Aorta (tissue), 5 donors: ENCODE data around the gene LPP. TPM values are rescaled to one million over a fixed set of nuclear protein-coding genes. Genes with fewer than 3 reads are reported as not detected.
"Not testable (repeated sequence)": the region's sequence is repeated elsewhere in the genome, so short reads cannot be mapped to it uniquely, and the experiment has no call there.

Experiments used
- ATAC-seq: fragments of 200-7000 bp; cut with Tn5 transposase; one replicate; pipeline ENCODE4 v1.9.1; 2022; ENCODE audit warnings: moderate library complexity; ENCODE audit not compliant: low FRiP score
- DNase-seq, 2 donors: peaks; one replicate each; pipeline ENCODE4 v3.0.0-alpha.2; 2020
- H3K27ac ChIP-seq, 2 donors: one replicate each; pipeline ENCODE4 v1.5.1; 2013; ENCODE audit warnings: low read length in 2 of 2, mild to moderate bottlenecking in 2 of 2, moderate library complexity in 2 of 2, control low read depth in 1 of 2, inconsistent platforms in 1 of 2, low read depth in 1 of 2
- H3K27me3 ChIP-seq, 2 donors: one replicate each; pipeline ENCODE4 v1.6.1; 2013; ENCODE audit warnings: control low read depth in 1 of 2, low read length in 1 of 2, mild to moderate bottlenecking in 1 of 2, moderate library complexity in 1 of 2; ENCODE audit not compliant: insufficient read depth in 2 of 2, control insufficient read depth in 1 of 2
- H3K36me3 ChIP-seq, 2 donors: one replicate each; pipeline ENCODE4 v1.6.1; 2013; ENCODE audit warnings: control low read depth in 1 of 2, low read length in 1 of 2, mild to moderate bottlenecking in 1 of 2; ENCODE audit not compliant: insufficient read depth in 2 of 2, control insufficient read depth in 1 of 2
- H3K4me1 ChIP-seq, 2 donors: one replicate each; pipeline ENCODE4 v1.6.1; 2013; ENCODE audit warnings: low read length in 2 of 2, control low read depth in 1 of 2, mild to moderate bottlenecking in 1 of 2, moderate library complexity in 1 of 2; ENCODE audit not compliant: insufficient read depth in 2 of 2, control insufficient read depth in 1 of 2
- H3K4me3 ChIP-seq, 2 donors: one replicate each; pipeline ENCODE4 v1.5.1; 2013; ENCODE audit warnings: low read length in 2 of 2, control low read depth in 1 of 2, mild to moderate bottlenecking in 1 of 2
- H3K9me3 ChIP-seq: one replicate; pipeline ENCODE4 v1.6.1; 2013; ENCODE audit warnings: mild to moderate bottlenecking, low read length; ENCODE audit not compliant: control insufficient read depth
- WGBS, 2 donors: extraction: QIAGEN DNeasy Blood & Tissue Kit; methylation state at CpG; one replicate each; pipeline ENCODE4 v1.1.7; 2013; 5-methylcytosine and 5-hydroxymethylcytosine counted together
- intact Hi-C, 2 donors: fragments of 100-400 bp; cut with DNase I; formaldehyde crosslinking; loops; one replicate each; pipeline versions ENCODE4 v1.14.2 to v1.15.0; 2022
- polyA plus RNA-seq, 2 donors: library from polyadenylated mRNA; stranded (reverse); fragments of 200-250 nt; gene quantifications; one replicate each; pipeline ENCODE4 v1.2.3, GENCODE V29; 2013
- total RNA-seq, 2 donors: library from RNA; stranded (reverse); fragmentation: NEBNext Ultra II Directional; extraction: Animal tissue kit (Norgen Biotek cat#: 25700); gene quantifications; one replicate each; pipeline ENCODE4 v1.2.1, GENCODE V29; 2021
- donor health status: healthy with polysubstance abuse.
- donor health status: Bipolar disorder and iron deficiency.
- donor health status: DM: no; HTN: no; CAD: no.
- donor health status: DM: no; HTN: no; CAD: no.
- donor health status: DM: yes; HTN: yes; CAD: no.

Gene LPP
- total and polyA plus RNA-seq, 4 donors = 37.7 to 2,536 (median 527) TPM

DNA sequence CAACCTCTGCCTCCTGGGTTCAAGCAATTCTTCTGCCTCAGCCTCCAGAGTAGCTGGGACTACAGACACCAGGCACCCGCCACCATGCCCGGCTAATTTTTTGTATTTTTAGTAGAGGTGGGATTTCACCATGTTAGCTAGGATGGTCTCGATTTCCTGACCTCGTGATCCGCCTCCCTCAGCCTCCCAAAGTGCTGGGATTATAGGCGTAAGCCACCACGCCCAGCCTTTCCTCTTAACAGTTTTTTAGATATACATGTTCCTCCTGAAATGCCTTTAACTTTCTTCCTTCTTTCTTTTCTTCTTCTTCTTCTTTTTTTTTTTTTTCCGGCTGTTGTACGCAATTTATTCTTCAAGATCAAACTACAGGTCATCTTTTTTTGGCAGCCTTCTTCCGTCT, 548.1 kb downstream of the LPP start:
- H3K27me3 ChIP-seq, H3K36me3 ChIP-seq, H3K4me3 ChIP-seq, DNase-seq, H3K9me3 ChIP-seq, intact Hi-C loops, H3K27ac ChIP-seq, ATAC-seq: not testable (repeated sequence)
- peaks cover 1 to 11% of the 10 kb centered on the region in 2 donors for H3K4me1 ChIP-seq
- WGBS, 2 donors = 92 to 93% methylated on average over 10 of the region's 10 CpGs

DNA sequence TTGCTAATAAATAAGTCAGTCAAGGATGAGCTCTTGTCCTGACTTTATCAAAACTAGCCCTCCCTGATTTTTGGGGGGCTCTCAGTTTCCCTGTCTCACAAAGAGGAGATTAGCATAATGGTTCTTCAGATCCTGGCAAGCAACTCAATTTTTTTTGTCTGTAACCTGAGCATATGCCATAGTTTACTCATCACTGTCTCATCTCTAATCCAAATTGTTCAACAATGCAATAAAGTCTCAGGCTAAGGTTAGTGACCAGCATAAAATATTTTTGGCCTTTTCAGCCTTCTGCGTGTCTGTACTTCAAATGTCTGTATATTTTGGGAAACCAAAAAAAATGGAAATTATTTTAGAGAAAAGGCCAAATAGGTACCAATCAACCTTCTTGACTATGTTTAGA, 552.2 kb downstream of the LPP start:
- no peaks in the 10 kb centered on the region for H3K9me3 ChIP-seq
- intact Hi-C loops = no loop called here
- 22 to 24% methylated on average over 1 of the region's 1 CpG for WGBS, 2 donors
- ATAC-seq (no peak), DNase-seq (no peak)
- no peak overlapping the region for H3K27ac ChIP-seq
- H3K4me1 ChIP-seq = peaks cover 0 to 10% of the 10 kb centered on the region in 2 donors
- H3K27me3 ChIP-seq = no peaks in the 10 kb centered on the region
- H3K4me3 ChIP-seq = no peak overlapping the region
- H3K36me3 ChIP-seq = no peaks in the 10 kb centered on the region

DNA sequence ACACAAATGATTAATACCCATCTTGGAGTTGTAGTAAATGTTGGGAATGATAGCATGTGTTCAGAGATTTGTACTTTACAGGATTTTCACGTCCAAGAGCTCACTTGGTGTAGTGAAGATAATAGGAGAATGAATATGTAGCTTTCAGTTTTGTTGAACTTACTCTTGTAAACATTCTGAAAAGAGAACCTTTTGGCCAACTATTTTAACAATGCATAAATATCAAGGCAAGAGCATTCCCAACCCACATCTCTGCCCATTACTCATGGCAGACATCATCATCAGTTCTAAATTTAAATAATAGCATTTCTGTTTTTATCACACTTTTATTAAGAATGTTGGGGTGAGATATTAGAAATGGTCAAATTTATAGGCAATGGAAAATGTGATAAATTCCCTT, 552.6 kb downstream of the LPP start:
- no peaks in the 10 kb centered on the region for H3K36me3 ChIP-seq
- intact Hi-C loops = no loop called here

DNA sequence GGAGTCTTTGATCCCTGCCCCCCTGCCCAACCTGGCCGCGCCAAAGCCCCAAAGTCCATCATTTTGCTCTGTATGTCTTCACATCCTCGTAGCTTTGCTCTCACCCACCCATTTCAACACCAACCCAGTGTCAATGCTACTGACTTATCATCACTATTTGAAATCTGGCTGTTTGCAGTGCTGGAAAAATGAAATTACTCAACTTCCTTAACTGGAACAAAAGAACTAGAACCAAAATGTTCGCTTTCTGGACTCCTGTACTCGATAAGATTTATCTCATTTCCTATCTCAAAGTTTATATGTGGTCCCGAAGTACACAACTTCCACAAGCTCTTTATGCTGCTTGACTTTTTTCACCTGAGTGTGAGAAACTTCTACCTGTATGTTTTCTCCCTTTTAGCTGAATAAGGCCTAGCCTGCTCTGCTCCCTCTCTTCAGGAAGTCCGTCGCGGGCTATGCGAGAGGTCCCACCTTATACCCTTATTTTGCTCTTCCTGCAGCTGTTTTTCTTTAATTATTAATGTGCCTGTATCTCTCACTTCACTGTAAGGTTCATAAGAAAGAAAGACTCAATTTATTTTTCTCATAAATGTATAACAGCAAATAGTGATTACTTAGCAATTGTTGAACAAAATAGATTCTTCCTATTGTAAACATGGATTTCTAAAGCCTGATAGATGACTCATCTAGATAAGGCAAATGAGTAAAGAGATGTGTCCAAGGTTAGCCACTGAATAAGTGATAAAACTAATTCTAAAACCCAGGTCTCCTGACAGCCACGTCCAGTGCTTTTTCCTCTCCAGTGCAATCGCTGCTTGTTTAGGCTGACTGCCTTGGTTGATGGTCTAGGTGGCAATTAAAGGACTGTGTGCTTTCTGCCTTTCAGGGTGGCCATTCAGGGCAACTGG, 553.7 kb downstream of the LPP start:
- peak overlapping the region; percentile 17 to 67 for H3K27ac ChIP-seq
- ATAC-seq (no peak), DNase-seq (no peak)
- H3K36me3 ChIP-seq = no peaks in the 10 kb centered on the region
- peaks cover 0 to 10% of the 10 kb centered on the region in 2 donors for H3K4me1 ChIP-seq
- no peaks in the 10 kb centered on the region for H3K9me3 ChIP-seq
- WGBS, 2 donors = 81 to 82% methylated on average over 12 of the region's 12 CpGs
- intact Hi-C loops = no loop called here
- H3K4me3 ChIP-seq = no peak overlapping the region
- H3K27me3 ChIP-seq = no peaks in the 10 kb centered on the region

More for the DNA sequence above, 552.6 kb downstream of the LPP start:
- ATAC-seq (no peak), DNase-seq (no peak)
- Histone ChIP-seq H3K4me3 (no peak overlapping the region), H3K27me3 (no peaks in the 10 kb centered on the region), H3K4me1 (peaks cover 0 to 10% of the 10 kb centered on the region in 2 donors), H3K9me3 (no peaks in the 10 kb centered on the region), H3K27ac (no peak overlapping the region)
- 8 to 15% methylated on average over 1 of the region's 1 CpG for WGBS, 2 donors

DNA sequence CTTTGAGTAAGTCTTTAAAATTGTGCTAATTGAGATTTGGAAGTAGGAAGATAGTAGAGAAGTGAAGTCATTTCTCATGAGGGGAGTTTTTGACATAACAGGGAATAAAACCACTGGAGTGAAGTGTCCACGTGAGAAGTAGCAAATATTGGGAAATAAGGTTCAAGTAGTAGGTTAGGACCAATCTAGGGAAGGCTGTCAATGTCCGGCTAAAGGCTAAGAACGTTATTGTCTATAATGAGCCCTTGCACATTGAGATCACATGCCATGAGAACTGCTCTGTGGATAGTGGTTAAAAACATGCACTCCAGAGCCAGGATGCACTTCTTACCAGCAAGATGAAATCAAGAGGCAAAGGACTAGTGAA, 557.9 kb downstream of the LPP start:
- intact Hi-C loops = no loop called here
- Histone ChIP-seq H3K27me3 (no peaks in the 10 kb centered on the region), H3K4me1 (peaks cover 0 to 14% of the 10 kb centered on the region in 2 donors), H3K9me3 (no peaks in the 10 kb centered on the region), H3K4me3 (no peak overlapping the region), H3K36me3 (no peaks in the 10 kb centered on the region), H3K27ac (peak overlapping the region in 1 of 2 donors; percentile 79)
- 58% methylated on average over 3 of the region's 3 CpGs for WGBS, 2 donors
- DNase-seq = no peak
- ATAC-seq = no peak

DNA sequence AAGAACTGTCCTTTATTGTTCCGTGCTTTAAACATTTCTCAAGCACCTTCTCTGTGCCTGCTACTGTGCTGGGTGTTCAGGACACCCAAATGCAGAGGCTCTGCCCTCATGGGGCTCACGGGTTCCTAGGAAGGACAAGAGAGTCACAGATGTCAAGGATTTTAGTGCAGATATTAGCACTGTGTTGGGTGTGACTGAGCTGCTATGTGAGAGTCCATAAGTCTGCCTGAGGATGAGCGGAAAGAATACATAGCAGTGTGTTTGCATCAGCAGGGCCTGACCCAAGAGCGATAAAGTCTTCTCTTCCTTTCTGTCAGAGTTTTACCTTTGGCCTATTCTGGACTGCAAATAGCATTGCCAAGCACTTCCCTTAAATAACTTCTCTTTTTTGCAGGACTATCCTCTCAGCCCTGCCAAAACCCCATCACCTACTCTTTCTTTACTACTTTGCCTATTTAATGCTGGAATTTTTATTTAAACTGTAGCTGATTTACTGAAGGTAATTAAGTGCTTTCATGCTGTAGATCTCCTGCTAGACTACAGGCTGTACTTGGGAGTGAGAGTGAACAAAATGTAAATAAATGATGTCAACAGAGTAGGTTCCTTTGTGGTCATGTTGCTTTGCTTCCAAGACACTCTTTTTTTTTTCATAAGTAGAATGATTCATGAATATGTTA, 558.4 kb downstream of the LPP start:
- DNase-seq = no peak
- Histone ChIP-seq H3K4me3 (no peak overlapping the region), H3K27ac (peak overlapping the region in 1 of 2 donors; percentile 79), H3K9me3 (no peaks in the 10 kb centered on the region), H3K27me3 (no peaks in the 10 kb centered on the region), H3K36me3 (no peaks in the 10 kb centered on the region), H3K4me1 (peaks cover 0 to 13% of the 10 kb centered on the region in 2 donors)
- WGBS, 2 donors = 31 to 34% methylated on average over 4 of the region's 4 CpGs
- intact Hi-C loops = no loop called here
- peak; percentile 62 for ATAC-seq

DNA sequence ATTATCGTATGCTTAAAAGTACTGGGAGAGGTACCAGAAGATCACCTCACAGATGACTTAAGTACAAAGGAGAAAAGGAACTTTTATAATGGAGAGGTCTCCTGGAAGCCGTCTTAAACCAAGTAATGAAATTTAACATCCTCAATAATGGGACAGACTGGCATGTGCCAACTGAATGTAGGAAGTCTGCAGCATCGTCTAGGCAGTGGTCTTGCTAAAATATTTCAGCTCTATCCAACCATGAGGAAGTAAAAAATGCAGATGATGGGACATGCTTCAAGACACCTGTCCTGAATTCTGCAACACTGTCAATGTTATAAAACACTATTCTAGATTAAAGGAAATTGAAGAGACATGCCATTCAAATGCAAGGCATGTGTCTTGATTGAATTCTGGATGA, 559.0 kb downstream of the LPP start:
- DNase-seq = no peak
- no peak overlapping the region for H3K4me3 ChIP-seq
- no peak for ATAC-seq
- H3K36me3 ChIP-seq = no peaks in the 10 kb centered on the region
- 2 to 5% methylated on average over 3 of the region's 3 CpGs for WGBS, 2 donors
- no peak overlapping the region for H3K27ac ChIP-seq
- H3K4me1 ChIP-seq = peaks cover 0 to 9% of the 10 kb centered on the region in 2 donors
- no peaks in the 10 kb centered on the region for H3K9me3 ChIP-seq
- no peaks in the 10 kb centered on the region for H3K27me3 ChIP-seq
- intact Hi-C loops = no loop called here

DNA sequence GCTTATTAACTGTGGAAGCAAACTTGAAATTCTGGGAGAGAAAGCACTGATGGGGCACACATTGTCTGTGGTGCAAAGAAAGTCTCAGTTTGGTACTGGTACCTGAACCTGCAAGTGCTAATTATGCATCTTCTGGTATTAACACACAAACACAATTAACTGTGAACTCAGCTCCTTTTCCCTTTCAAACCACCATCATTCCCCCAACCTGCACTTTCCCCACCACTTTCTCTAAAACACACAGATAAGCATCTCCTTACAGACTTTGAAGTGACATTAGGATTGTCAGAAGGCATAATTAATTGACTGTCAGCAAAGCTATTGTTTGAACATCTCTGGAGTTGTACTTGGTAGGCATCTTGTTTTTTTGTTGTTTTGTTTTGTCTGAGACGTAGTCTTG, 565.6 kb downstream of the LPP start:
- Histone ChIP-seq H3K27ac (no peak overlapping the region), H3K4me3 (no peak overlapping the region), H3K4me1 (peaks cover 3 to 6% of the 10 kb centered on the region in 2 donors), H3K27me3 (no peaks in the 10 kb centered on the region), H3K36me3 (no peaks in the 10 kb centered on the region), H3K9me3 (no peaks in the 10 kb centered on the region)
- DNase-seq = no peak
- 60 to 85% methylated on average over 1 of the region's 1 CpG for WGBS, 2 donors
- no peak for ATAC-seq
- intact Hi-C loops = no loop called here

DNA sequence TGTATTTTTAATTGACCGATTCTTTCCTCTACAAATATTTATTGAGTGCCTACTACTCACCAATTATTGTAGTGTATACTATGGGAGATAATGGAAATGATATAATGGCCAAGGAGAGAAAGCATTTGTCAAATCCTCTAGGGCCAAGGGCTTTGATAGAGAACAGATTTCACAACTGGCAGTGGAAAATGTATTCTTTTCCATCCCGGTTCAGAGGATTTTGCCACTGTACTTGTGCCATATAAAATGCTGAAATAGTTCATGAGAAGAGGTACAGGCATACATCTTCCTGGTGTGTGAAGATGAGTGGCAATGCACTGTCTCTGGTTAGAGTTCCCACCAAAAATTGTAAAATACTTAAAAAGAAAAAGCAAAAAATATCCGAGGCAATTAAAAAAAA, 566.3 kb downstream of the LPP start:
- H3K27me3 ChIP-seq = no peaks in the 10 kb centered on the region
- peaks cover 3 to 7% of the 10 kb centered on the region in 2 donors for H3K4me1 ChIP-seq
- WGBS, 2 donors = 54 to 59% methylated on average over 3 of the region's 3 CpGs
- DNase-seq (no peak), ATAC-seq (no peak)
- no peaks in the 10 kb centered on the region for H3K36me3 ChIP-seq
- intact Hi-C loops = no loop called here
- H3K9me3 ChIP-seq = no peaks in the 10 kb centered on the region
- H3K4me3 ChIP-seq = no peak overlapping the region
- H3K27ac ChIP-seq = no peak overlapping the region
